HAP-1 (cell line): ENCODE results near the gene TM9SF3.

Experiments
- DNase-seq, 2 experiments: peaks; one replicate each; pipeline ENCODE4 v3.0.0-alpha.2; 2016 to 2020; ENCODE audit warnings: low spot score in 2 of 2
- H3K27me3 ChIP-seq: fragments of 250-450 bp; sonication (Bioruptor Pico); 2 replicates; pipeline ENCODE4 v1.5.1; 2020; ENCODE audit warnings: low read depth, mild to moderate bottlenecking, moderate library complexity
- H3K36me3 ChIP-seq: fragments of 250-450 bp; sonication (Bioruptor Pico); replicated peaks from 2 replicates; pipeline ENCODE4 v1.5.1; 2020; ENCODE audit warnings: mild to moderate bottlenecking
- H3K4me1 ChIP-seq: fragments of 250-450 bp; sonication (Bioruptor Pico); 2 replicates; pipeline ENCODE4 v1.5.1; 2020; ENCODE audit warnings: mild to moderate bottlenecking
- H3K4me3 ChIP-seq: fragments of 250-450 bp; sonication (Bioruptor Pico); 2 replicates; pipeline ENCODE4 v1.5.1; 2020; ENCODE audit warnings: mild to moderate bottlenecking, moderate library complexity
- H3K9me3 ChIP-seq: fragments of 250-450 bp; sonication (Bioruptor Pico); 2 replicates; pipeline ENCODE4 v1.5.1; 2020; ENCODE audit warnings: mild to moderate bottlenecking, moderate library complexity
- in situ Hi-C: fragments of 300-500 bp; cut with MboI; formaldehyde crosslinking; loops from 3 replicates; pipeline ENCODE4 v1.14.3; 2020; ENCODE audit warnings: low sequenced_read_pairs, inconsistent platforms, mixed read lengths

The TM9SF3 gene

DNA sequence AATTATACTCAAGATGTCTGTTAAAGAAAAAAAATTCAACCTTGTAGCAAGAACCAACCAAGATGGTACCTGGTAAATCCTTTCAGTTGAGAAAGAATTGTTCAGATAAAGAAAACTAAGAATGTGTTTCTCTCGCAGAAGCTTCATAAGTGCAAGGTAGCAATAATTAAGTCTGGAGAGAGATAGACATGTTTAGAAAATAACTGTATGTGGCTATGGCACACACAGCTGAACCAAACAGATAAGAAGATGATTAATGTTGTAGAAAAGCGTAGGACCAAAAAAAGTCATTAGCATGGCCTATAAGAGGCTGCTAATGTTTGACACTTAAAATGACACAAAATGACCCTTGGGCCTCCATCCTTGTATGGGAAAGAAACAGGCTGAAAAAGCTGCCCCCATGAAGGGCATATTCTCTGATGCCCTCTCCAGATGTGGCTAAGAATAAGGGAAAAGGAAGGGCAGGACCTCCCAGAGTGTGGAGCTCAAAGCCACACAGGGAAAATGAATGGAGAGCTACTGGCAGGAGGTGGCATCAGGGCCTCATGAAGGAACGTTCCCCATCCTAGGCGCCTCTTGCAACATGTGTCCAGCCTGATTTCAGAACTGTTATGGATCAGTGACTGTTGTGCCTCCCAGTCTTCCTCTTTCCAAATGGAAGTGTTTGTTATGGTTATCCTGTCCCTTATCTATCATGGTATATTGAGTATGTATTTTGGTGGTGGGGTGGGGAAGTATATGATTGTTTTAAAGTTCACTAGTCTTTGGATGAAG lies 103.8 kb downstream of the TM9SF3 start:
- no peak overlapping the region for H3K4me3 ChIP-seq
- H3K4me1 ChIP-seq = no peaks in the 10 kb centered on the region
- in situ Hi-C loops = no loop called here
- H3K36me3 ChIP-seq = no peaks in the 10 kb centered on the region
- no peak for DNase-seq
- no peaks in the 10 kb centered on the region for H3K9me3 ChIP-seq
- H3K27me3 ChIP-seq = peaks cover 34% of the 10 kb centered on the region

DNA sequence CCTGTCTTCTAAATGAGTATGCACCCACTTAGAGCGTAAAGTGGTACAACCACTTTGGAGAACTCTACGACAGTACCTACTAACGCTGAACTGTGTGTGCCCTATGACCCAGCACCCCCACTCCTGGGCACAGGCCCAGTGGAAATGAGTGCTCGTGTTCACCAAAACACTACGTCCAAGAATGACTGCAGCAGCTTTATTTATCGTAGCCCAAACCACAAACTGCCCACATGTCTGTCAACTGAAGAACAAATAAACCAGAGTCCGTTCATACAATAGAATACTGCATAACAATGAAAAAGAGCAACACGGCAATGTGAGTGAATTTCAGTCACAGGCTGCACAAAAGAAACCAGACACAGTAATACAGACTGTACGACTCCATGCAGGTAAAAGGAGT lies 108.5 kb downstream of the TM9SF3 start:
- Histone ChIP-seq H3K9me3 (peaks cover 3% of the 10 kb centered on the region; the same call in 1 of the 2 replicates), H3K27me3 (peaks cover 27% of the 10 kb centered on the region), H3K36me3 (no peaks in the 10 kb centered on the region), H3K4me1 (peaks cover 13% of the 10 kb centered on the region), H3K4me3 (no peak overlapping the region)
- in situ Hi-C loops = no loop called here
- DNase-seq = peak in 1 of 2 experiments; percentile 36

DNA sequence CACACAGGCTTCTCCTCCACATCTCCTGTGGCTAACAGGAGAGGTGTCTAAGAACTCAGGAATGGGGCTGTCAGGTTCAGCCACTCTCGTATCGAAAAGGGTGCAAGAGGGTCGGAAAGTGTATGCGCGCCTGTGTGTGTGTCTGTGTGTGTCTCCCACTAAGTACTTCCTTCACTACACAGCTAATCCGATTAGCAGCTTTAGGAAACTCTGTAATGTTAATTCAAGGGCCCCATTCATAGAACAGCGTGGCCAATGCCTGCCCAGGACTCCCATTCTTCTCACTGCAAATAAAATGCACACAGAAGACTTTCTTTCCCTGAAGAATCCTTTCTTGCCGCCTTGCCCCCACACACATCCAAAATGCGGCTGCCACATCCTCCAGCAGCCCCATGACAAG lies 112.9 kb downstream of the TM9SF3 start:
- Histone ChIP-seq H3K27me3 (peaks cover 60% of the 10 kb centered on the region), H3K36me3 (no peaks in the 10 kb centered on the region), H3K4me1 (peaks cover 13% of the 10 kb centered on the region), H3K9me3 (peaks cover 3% of the 10 kb centered on the region; the same call in 1 of the 2 replicates), H3K4me3 (no peak overlapping the region)
- in situ Hi-C loops = no loop called here
- DNase-seq = peak; percentile 77 to 97

DNA sequence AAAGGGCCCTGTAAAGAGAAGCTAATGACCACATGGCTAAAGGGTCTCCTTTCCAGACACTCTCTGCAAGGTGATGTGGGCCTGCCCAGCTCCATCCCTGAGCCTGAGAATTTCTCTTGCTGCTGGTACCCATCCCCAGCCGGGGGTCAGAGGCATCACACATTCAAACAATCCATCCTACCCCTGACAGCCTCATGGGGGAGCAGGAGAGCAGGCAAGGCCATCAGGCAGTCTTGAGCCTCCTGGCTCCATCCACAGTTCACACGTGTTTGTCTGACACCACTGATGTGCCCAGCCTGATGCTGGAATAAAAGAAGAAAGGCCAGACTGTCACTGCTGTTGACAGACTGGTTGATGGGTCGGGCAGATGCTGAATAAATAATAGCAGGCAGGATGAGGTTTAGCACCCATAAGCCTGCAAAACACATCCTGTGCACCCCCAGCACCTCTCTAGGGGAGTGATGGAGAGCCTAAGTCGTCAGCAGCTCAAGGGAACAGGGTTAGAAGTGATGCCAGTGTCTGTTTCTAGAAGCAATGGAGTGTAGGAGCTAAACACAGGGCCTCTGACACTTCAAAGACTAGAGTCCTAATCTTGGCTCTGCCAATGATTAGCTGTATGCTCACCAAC lies 116.6 kb downstream of the TM9SF3 start:
- in situ Hi-C loops = no loop called here
- Histone ChIP-seq H3K4me1 (peaks cover 13% of the 10 kb centered on the region), H3K36me3 (no peaks in the 10 kb centered on the region), H3K9me3 (peaks cover 3% of the 10 kb centered on the region; the same call in 1 of the 2 replicates), H3K27me3 (peaks cover 81% of the 10 kb centered on the region), H3K4me3 (no peak overlapping the region)
- peak; percentile 32 to 71 for DNase-seq

DNA sequence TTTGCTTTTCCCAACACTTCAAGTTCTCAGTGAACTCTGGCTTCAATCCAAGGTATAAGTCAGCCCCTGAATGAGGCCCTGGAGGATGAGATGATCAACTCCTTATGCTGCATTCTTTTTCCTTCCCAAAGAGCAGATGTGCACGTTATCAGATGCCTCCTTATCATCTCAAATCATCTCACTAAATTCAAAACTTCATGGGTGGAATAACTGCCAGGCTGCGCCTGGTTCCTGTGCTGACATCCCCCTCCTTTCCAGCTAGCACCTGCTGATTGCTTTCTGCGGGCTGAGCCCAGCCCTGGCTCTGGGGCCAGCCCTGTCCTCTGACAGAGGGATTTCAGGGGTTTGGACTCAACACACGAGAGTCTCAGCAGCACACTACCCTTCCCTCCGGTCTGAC lies 118.0 kb downstream of the TM9SF3 start:
- in situ Hi-C loops = no loop called here

More for the DNA sequence above, 118.0 kb downstream of the TM9SF3 start:
- Histone ChIP-seq H3K36me3 (no peaks in the 10 kb centered on the region), H3K9me3 (no peaks in the 10 kb centered on the region; the same call in 1 of the 2 replicates), H3K27me3 (peaks cover 83% of the 10 kb centered on the region), H3K4me1 (peaks cover 4% of the 10 kb centered on the region), H3K4me3 (no peak overlapping the region)
- no peak for DNase-seq
